AG04450 (cell line): ENCODE results near the gene PSMD1. TPM values are rescaled to one million over a fixed set of nuclear protein-coding genes. Genes with fewer than 3 reads are reported as not detected.
A peak's percentile ranks its signal among the peaks of the same experiment; 100 is the strongest.

ENCODE experiments used
- CTCF ChIA-PET: fragments of 300-600, 350-600 bp; formaldehyde crosslinking; extraction: SDS; loops from one replicate; lab custom pipeline; 2022; ENCODE audit warnings: antibody characterized with exemption, inconsistent platforms; lab: Charles Lee
- POLR2A ChIA-PET: fragments of 350-600 bp; formaldehyde crosslinking; extraction: SDS; loops from one replicate; lab custom pipeline; 2021; ENCODE audit warnings: antibody characterized with exemption, inconsistent platforms; lab: Yijun Ruan, JAX
- DNase-seq: peaks from one replicate; pipeline ENCODE4 v3.0.0-alpha.2; 2011; ENCODE audit warnings: low read depth, low spot score
- H3K27ac ChIP-seq: one replicate; pipeline ENCODE4 v1.5.1; 2012; ENCODE audit warnings: low read depth, low read length, control low read depth
- H3K27me3 ChIP-seq: one replicate; pipeline ENCODE4 v1.6.0; 2012; ENCODE audit warnings: low read length; ENCODE audit not compliant: control insufficient read depth, insufficient read depth
- H3K4me3 ChIP-seq: 2 replicates; pipeline ENCODE4 v1.5.1; 2011; ENCODE audit warnings: mild to moderate bottlenecking, low read depth, low read length, control low read depth
- H3K9me3 ChIP-seq: 2 replicates; pipeline ENCODE4 v1.5.1; 2012; ENCODE audit warnings: low read length; ENCODE audit not compliant: control insufficient read depth, insufficient read depth
- polyA plus RNA-seq: library from polyadenylated mRNA; depleted of rRNA; stranded (reverse); fragments of >200 nt; gene quantifications from 2 replicates; pipeline ENCODE4 v1.2.3, GENCODE V29; 2011
- TF ChIP-seq, protein P1 (sequence below): IDR thresholded peaks from 2 replicates; pipeline ENCODE4 v1.5.1; 2011; ENCODE audit warnings: low read depth, low read length, control low read depth, inconsistent platforms

The PSMD1 gene
- polyA plus RNA-seq, 1 experiment = 211 TPM

- no peak for DNase-seq
- no peaks in the 10 kb centered on the region for H3K9me3 ChIP-seq
- TF ChIP-seq, protein P1, sequence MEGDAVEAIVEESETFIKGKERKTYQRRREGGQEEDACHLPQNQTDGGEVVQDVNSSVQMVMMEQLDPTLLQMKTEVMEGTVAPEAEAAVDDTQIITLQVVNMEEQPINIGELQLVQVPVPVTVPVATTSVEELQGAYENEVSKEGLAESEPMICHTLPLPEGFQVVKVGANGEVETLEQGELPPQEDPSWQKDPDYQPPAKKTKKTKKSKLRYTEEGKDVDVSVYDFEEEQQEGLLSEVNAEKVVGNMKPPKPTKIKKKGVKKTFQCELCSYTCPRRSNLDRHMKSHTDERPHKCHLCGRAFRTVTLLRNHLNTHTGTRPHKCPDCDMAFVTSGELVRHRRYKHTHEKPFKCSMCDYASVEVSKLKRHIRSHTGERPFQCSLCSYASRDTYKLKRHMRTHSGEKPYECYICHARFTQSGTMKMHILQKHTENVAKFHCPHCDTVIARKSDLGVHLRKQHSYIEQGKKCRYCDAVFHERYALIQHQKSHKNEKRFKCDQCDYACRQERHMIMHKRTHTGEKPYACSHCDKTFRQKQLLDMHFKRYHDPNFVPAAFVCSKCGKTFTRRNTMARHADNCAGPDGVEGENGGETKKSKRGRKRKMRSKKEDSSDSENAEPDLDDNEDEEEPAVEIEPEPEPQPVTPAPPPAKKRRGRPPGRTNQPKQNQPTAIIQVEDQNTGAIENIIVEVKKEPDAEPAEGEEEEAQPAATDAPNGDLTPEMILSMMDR = no peak
- H3K27me3 ChIP-seq = no peaks in the 10 kb centered on the region
- POLR2A ChIA-PET = interaction anchor here (0.6 to 1.4 kb wide), 6 partner anchors 12 to 303 kb away, joined by 3 to 9 read pairs (median 4); partner anchors contain the start of gene NCL
- H3K27ac ChIP-seq = peak overlapping the region; percentile 98
- H3K4me3 ChIP-seq = no peak overlapping the region; the same call in 1 of the 2 replicates
- CTCF ChIA-PET = interaction anchor here (1.0 to 2.1 kb wide), 2 partner anchors 57 to 109 kb away, joined by 4 to 10 read pairs; no protein-coding TSS in a partner anchor
Observed at GRCh38 chr2:231161252-231161839, 104.7 kb downstream of the PSMD1 start.

DNA sequence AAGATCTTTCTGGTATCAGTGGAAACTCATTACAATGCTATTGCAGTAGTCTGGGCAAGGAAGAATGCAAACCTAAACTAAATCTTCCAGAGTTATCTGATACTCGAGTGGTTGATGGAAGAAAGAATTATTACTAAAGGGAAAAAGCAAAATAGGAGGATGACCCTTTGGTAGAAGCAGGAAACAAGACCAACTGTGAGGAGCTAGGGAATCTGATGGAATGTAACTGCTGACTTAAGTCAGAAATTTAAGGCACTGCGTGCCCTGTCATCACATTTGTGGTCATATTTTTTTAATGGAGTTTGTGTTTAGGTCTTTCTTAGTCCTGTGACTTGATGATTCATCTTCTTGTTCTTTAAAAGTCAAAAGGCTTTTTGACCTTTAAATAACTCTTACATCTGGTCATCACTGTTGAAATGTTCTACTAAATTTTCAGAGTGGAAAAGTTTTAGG is 105.2 kb downstream of the PSMD1 start:
- ChIA-PET POLR2A (interaction anchor here (0.5 to 1.4 kb wide), 10 partner anchors 11 to 302 kb away, joined by 3 to 9 read pairs (median 4); partner anchors contain the start of gene NCL), CTCF (interaction anchor here (1.3 to 2.1 kb wide), 2 partner anchors 31 to 58 kb away, joined by 4 to 10 read pairs; no protein-coding TSS in a partner anchor)

GRCh38 chr2:231163011-231163410 is 106.3 kb downstream of the PSMD1 start:
- Histone ChIP-seq H3K27ac (peak overlapping the region; percentile 92), H3K27me3 (no peaks in the 10 kb centered on the region), H3K4me3 (no peak overlapping the region), H3K9me3 (no peaks in the 10 kb centered on the region)
- ChIA-PET CTCF (interaction anchor here (1.3 to 2.1 kb wide), 2 partner anchors 29 to 59 kb away, joined by 4 to 10 read pairs; no protein-coding TSS in a partner anchor), POLR2A (interaction anchor here (0.6 to 1.1 kb wide), 3 partner anchors 9 to 67 kb away, joined by 3 to 5 read pairs (median 4); no protein-coding TSS in a partner anchor)
- DNase-seq = no peak
- TF ChIP-seq, protein P1 = no peak

More for the DNA sequence above, 105.2 kb downstream of the PSMD1 start:
- H3K9me3 ChIP-seq = no peaks in the 10 kb centered on the region
- peak; percentile 98 for DNase-seq
- H3K4me3 ChIP-seq = no peak overlapping the region
- no peaks in the 10 kb centered on the region for H3K27me3 ChIP-seq
- peak overlapping the region; percentile 98 for H3K27ac ChIP-seq
- TF ChIP-seq, protein P1 = no peak

GRCh38 chr2:231163414-231164095 is 106.9 kb downstream of the PSMD1 start:
- Histone ChIP-seq H3K9me3 (no peaks in the 10 kb centered on the region), H3K4me3 (no peak overlapping the region), H3K27ac (no peak overlapping the region), H3K27me3 (no peaks in the 10 kb centered on the region)
- ChIA-PET POLR2A (interaction anchor here (0.6 to 1.1 kb wide), 2 partner anchors 31 to 67 kb away, joined by 3 to 4 read pairs; no protein-coding TSS in a partner anchor), CTCF (interaction anchor here (2.1 kb wide), 1 partner anchor 59 kb away, joined by 10 read pairs; no protein-coding TSS in a partner anchor)
- no peak for DNase-seq
- TF ChIP-seq, protein P1 = no peak
